K562 (cell line): Measurements from ENCODE around the gene NTNG1. TPM values are rescaled to one million over a fixed set of nuclear protein-coding genes. Genes with fewer than 3 reads are reported as not detected.

Experiments used
- ATAC-seq: fragments of 200-7000 bp; cut with Tn5 transposase; 3 replicates; pipeline ENCODE4 v1.9.1; 2020; ENCODE audit warnings: moderate library complexity
- BruUV-seq: library from RNA; stranded (reverse); fragments of 400-500 nt; replicated peaks from 2 replicates; lab custom pipeline; 2021; lab: Mats Ljungman, UMichigan
- CTCF ChIA-PET: fragments of 300-600 bp; formaldehyde crosslinking; extraction: SDS; loops from one replicate; lab custom pipeline; 2021; ENCODE audit warnings: low intra/inter-chr PET ratio; lab: Yijun Ruan, JAX
- POLR2A ChIA-PET: fragments of 300-600, 350-650 bp; sonication (Branson Sonifier 250); formaldehyde crosslinking; extraction: SDS; loops from one replicate; lab custom pipeline; 2021; ENCODE audit warnings: antibody characterized with exemption, inconsistent platforms; lab: Yijun Ruan, JAX
- DNase-seq, 4 experiments: peaks; one replicate each; pipeline versions ENCODE4 v3.0.0 to v3.0.0-alpha.2; 2011 to 2018; ENCODE audit warnings: low spot score in 3 of 4, mixed read lengths in 3 of 4; ENCODE audit errors: extremely low read depth in 1 of 4
- FAIRE-seq: peaks from 2 replicates; lab custom pipeline; 2011; peaks lifted over from hg19 to GRCh38; lab: Jason Lieb, UNC
- H2AFZ ChIP-seq: 2 replicates; pipeline ENCODE4 v1.6.0; 2011; ENCODE audit warnings: low read depth, low read length, control low read depth, inconsistent platforms
- H3K27ac ChIP-seq: fragments of 200-600 bp; 3 replicates; pipeline ENCODE4 v1.8.0; 2011; ENCODE audit warnings: low read depth, mild to moderate bottlenecking, control low read depth, inconsistent platforms, low read length, moderate library complexity, mixed read lengths; ENCODE audit errors: extremely low read depth
- H3K27me3 ChIP-seq, 2 experiments: fragments of 300-600 bp in 1 of 2; 2 replicates in 1 of 2; 3 replicates in 1 of 2; pipeline versions ENCODE4 v1.6.0 to v1.8.0; 2011; ENCODE audit warnings: inconsistent platforms in 2 of 2, low read length in 2 of 2, mild to moderate bottlenecking in 1 of 2, mixed read lengths in 1 of 2, moderate library complexity in 1 of 2; ENCODE audit not compliant: control insufficient read depth in 2 of 2, insufficient read depth in 2 of 2
- H3K36me3 ChIP-seq: fragments of 300-600 bp; 3 replicates; pipeline ENCODE4 v1.8.0; 2011; ENCODE audit warnings: mild to moderate bottlenecking, low read length, inconsistent platforms; ENCODE audit not compliant: control insufficient read depth, insufficient read depth
- H3K4me1 ChIP-seq, 2 experiments: fragments of 200-600 bp in 1 of 2; replicated peaks in 1 of 2; 2 replicates in 1 of 2; 3 replicates in 1 of 2; pipeline versions ENCODE4 v1.5.1 to v1.8.0; 2011; ENCODE audit warnings: inconsistent platforms in 2 of 2, low read length in 2 of 2, mild to moderate bottlenecking in 1 of 2, mixed read lengths in 1 of 2, moderate library complexity in 1 of 2; ENCODE audit not compliant: control insufficient read depth in 2 of 2, insufficient read depth in 2 of 2
- H3K4me2 ChIP-seq: 2 replicates; pipeline ENCODE4 v1.6.1; 2011; ENCODE audit warnings: low read length, control low read depth, inconsistent platforms, mixed read lengths; ENCODE audit not compliant: insufficient read depth
- H3K4me3 ChIP-seq: fragments of 200-600 bp; sonication (generic), shearing (Covaris generic); 2 replicates; pipeline ENCODE4 v1.5.1; 2016; ENCODE audit warnings: control low read depth, inconsistent platforms
- H3K79me2 ChIP-seq: fragments of 200-600 bp; 3 replicates; pipeline ENCODE4 v1.8.0; 2011; ENCODE audit warnings: low read length, inconsistent platforms; ENCODE audit not compliant: control insufficient read depth, insufficient read depth
- H3K9ac ChIP-seq, 2 experiments: 2 replicates each; pipeline versions ENCODE4 v1.6.0 to v1.6.1; 2011; ENCODE audit warnings: low read depth in 2 of 2, low read length in 2 of 2, control low read depth in 1 of 2, inconsistent platforms in 1 of 2, mild to moderate bottlenecking in 1 of 2, mixed read lengths in 1 of 2; ENCODE audit not compliant: insufficient read depth in 1 of 2
- H3K9me1 ChIP-seq: one replicate; pipeline ENCODE4 v1.6.0; 2011; ENCODE audit warnings: inconsistent platforms, mild to moderate bottlenecking, low read length, moderate library complexity; ENCODE audit not compliant: control insufficient read depth, insufficient read depth
- H3K9me3 ChIP-seq: replicated peaks from 2 replicates; pipeline ENCODE4 v1.5.1; 2011; ENCODE audit warnings: low read depth, low read length, inconsistent platforms; ENCODE audit not compliant: control insufficient read depth, insufficient read depth
- H4K20me1 ChIP-seq: replicated peaks from 2 replicates; pipeline ENCODE4 v1.6.1; 2011; ENCODE audit warnings: low read length, inconsistent platforms, mixed read lengths; ENCODE audit not compliant: control insufficient read depth, insufficient read depth
- AFF1 ChIP-seq, 2 experiments: fragments of 450-650 bp; IDR thresholded peaks; 2 replicates each; pipeline ENCODE4 v1.6.1; 2018; ENCODE audit warnings: mild to moderate bottlenecking in 2 of 2, low read depth in 1 of 2; ENCODE audit not compliant: partially characterized antibody in 2 of 2
- GTF2F1 ChIP-seq: IDR thresholded peaks from 2 replicates; pipeline ENCODE4 v1.6.1; 2011; ENCODE audit warnings: low read depth, low read length, improper control_type of control experiment
- ID3 ChIP-seq, 2 experiments: fragments of 250-450 bp in 1 of 2; fragments of 450-650 bp in 1 of 2; sonication (Bioruptor Pico) in 1 of 2; IDR thresholded peaks; 2 replicates each; pipeline versions ENCODE4 v1.6.1 to v1.8.0; 2016 to 2021; ENCODE audit warnings: mild to moderate bottlenecking in 2 of 2, moderate library complexity in 2 of 2, missing compliant biosample characterization in 1 of 2, missing genetic modification characterization in 1 of 2
- NR3C1 ChIP-seq: sonication (generic); formaldehyde crosslinking; IDR thresholded peaks from 2 replicates; pipeline ENCODE4 v1.8.1; 2022; ENCODE audit warnings: missing genetic modification reagents
- POLR3A ChIP-seq: IDR thresholded peaks from 2 replicates; pipeline ENCODE4 v1.6.1; 2011; ENCODE audit warnings: borderline replicate concordance, mild to moderate bottlenecking, moderate library complexity; ENCODE audit not compliant: insufficient read length, insufficient read depth; ENCODE audit errors: extremely low read depth
- RB1 ChIP-seq: fragments of 450-650 bp; IDR thresholded peaks from 2 replicates; pipeline ENCODE4 v1.6.1; 2017; ENCODE audit warnings: low read depth, mild to moderate bottlenecking
- SIRT6 ChIP-seq: IDR thresholded peaks from one replicate; pipeline ENCODE4 v1.6.1; 2012; ENCODE audit warnings: low read depth, mild to moderate bottlenecking, control low read depth, inconsistent platforms, low read length, moderate library complexity
- SPI1 ChIP-seq: IDR thresholded peaks from 2 replicates; pipeline ENCODE4 v1.6.1; 2011; ENCODE audit warnings: low read depth, low read length, control low read depth, borderline replicate concordance
- STAT5B ChIP-seq: fragments of 250-450 bp; sonication (Bioruptor Pico); IDR thresholded peaks from 2 replicates; pipeline ENCODE4 v1.8.0; 2021; ENCODE audit warnings: mild to moderate bottlenecking, inconsistent platforms
- TAF1 ChIP-seq: IDR thresholded peaks from 2 replicates; pipeline ENCODE4 v1.6.1; 2011; ENCODE audit warnings: mild to moderate bottlenecking, low read length, moderate library complexity; ENCODE audit not compliant: insufficient read depth, control insufficient read depth, severe bottlenecking; ENCODE audit errors: extremely low read depth
- TFAM ChIP-seq: fragments of 250-450 bp; sonication (Bioruptor Pico); conservative IDR thresholded peaks from 2 replicates; pipeline ENCODE4 v1.5.0; 2021; ENCODE audit warnings: mild to moderate bottlenecking, moderate library complexity
- ZNF518B ChIP-seq: fragments of 250-450 bp; sonication (Bioruptor Pico); IDR thresholded peaks from 2 replicates; pipeline ENCODE4 v1.5.0; 2021; ENCODE audit warnings: mild to moderate bottlenecking, moderate library complexity
- ZNF696 ChIP-seq: fragments of 250-450 bp; sonication (Bioruptor Pico); conservative IDR thresholded peaks from 2 replicates; pipeline ENCODE4 v1.4.0; 2020; ENCODE audit warnings: mild to moderate bottlenecking, moderate library complexity
- WGBS: fragments of 100-300 bp; shearing (Covaris generic); methylation state at CpG from one replicate; pipeline ENCODE4 v1.1.6; 2016; ENCODE audit warnings: low coverage, mixed read lengths; ENCODE audit not compliant: insufficient coverage; ENCODE audit errors: missing lambda C conversion rate; 5-methylcytosine and 5-hydroxymethylcytosine counted together
- in situ Hi-C: fragments of 300-500 bp; cut with MboI; formaldehyde crosslinking; loops from 4 replicates; pipeline ENCODE4 v1.15.0; 2018; ENCODE audit warnings: inconsistent platforms, mixed read lengths
- intact Hi-C: fragments of 100-400 bp; cut with micrococcal nuclease; formaldehyde crosslinking; loops from 2 replicates; pipeline ENCODE4 v1.14.2; 2022
- polyA plus RNA-seq, 8 experiments: library from polyadenylated mRNA; depleted of rRNA in 4 of 8; stranded (reverse) in 5 of 8; unstranded in 3 of 8; fragments of >200 nt; fragmentation: Nextera tagmentation in 2 of 8; fragmentation: Illumina TruSeq in 1 of 8; extraction: Ambion mirVana in 2 of 8; extraction: Trizol in 1 of 8; gene quantifications; 2 replicates each; pipeline versions ENCODE4 v1.2.1 to v1.2.3, GENCODE V29; 2011 to 2014; ENCODE audit warnings: inconsistent platforms in 1 of 8, missing spikeins in 1 of 8
- total RNA-seq, 7 experiments: library from RNA; depleted of rRNA in 6 of 7; stranded (reverse); fragments of >200 nt in 6 of 7; fragmentation: Illumina TruSeq in 2 of 7; extraction: Trizol in 2 of 7; gene quantifications; 2 replicates each; pipeline versions ENCODE4 v1.2.1 to v1.2.3, GENCODE V29; 2011 to 2021; ENCODE audit warnings: low replicate concordance in 1 of 7

NTNG1 gene
- total and polyA plus RNA-seq, 9 of the 15 experiments (the other 6 are each of a cell fraction or from before 2014, with no cell fraction given) = not detected

GRCh38 chr1:107443860-107444259 is 303.0 kb downstream of the NTNG1 start:
- DNase-seq (no peak), FAIRE-seq (no peak), ATAC-seq (no peak)
- no peaks in the 10 kb centered on the region; a peak in 1 of 5 replicates for H3K27me3 ChIP-seq
- ChIA-PET CTCF (no interaction called here), POLR2A (no interaction called here)
- in situ Hi-C loops (no loop called here), intact Hi-C loops (no loop called here)
- no peak overlapping the region for H3K9ac ChIP-seq
- no TSS peak for BruUV-seq
- H3K4me3 ChIP-seq = no peak overlapping the region
- WGBS = 6% methylated on average over 2 of the region's 2 CpGs
- no peak overlapping the region for H3K4me2 ChIP-seq
- H3K9me3 ChIP-seq = no peaks in the 10 kb centered on the region
- H2AFZ ChIP-seq = no peak overlapping the region
- H4K20me1 ChIP-seq = no peaks in the 10 kb centered on the region
- H3K9me1 ChIP-seq = no peaks in the 10 kb centered on the region
- no peaks in the 10 kb centered on the region for H3K79me2 ChIP-seq
- H3K27ac ChIP-seq = no peak overlapping the region
- H3K4me1 ChIP-seq = no peaks in the 10 kb centered on the region
- no peaks in the 10 kb centered on the region for H3K36me3 ChIP-seq
- TF ChIP-seq TFAM (no peak), STAT5B (CRISPR knock-in tag) (no peak), RB1 (no peak), SPI1 (no peak), ID3 (CRISPR knock-in tag; IDR thresholded peaks at IDR 0.05) (no peak), ID3 (tag; IDR thresholded peaks at IDR 0.05) (no peak), POLR3A (no peak), AFF1 (IDR thresholded peaks at IDR 0.05; ENCODE audit: low read depth in 1 of 2, partially characterized antibody in 2 of 2) (no peak), ZNF696 (CRISPR knock-in tag) (no peak), SIRT6 (no peak), TAF1 (no peak), NR3C1 (CRISPR knock-in tag) (no peak), ZNF518B (no peak), GTF2F1 (no peak)
